T1000 (cell line): ENCODE measurements around the gene HYAL3.
A peak's percentile ranks its signal among the peaks of the same experiment; 100 is the strongest.

Source experiments
- DNase-seq: peaks from one replicate; lab custom pipeline; 2025; ENCODE audit warnings: mixed read lengths; lab: John Stamatoyannopoulos, UW

The HYAL3 gene

GRCh38 chr3:50327943-50328691 lies 28.9 kb upstream of the HYAL3 start, which contains the start of gene TUSC2:
Gene TUSC2 (minus strand): TSS chr3:50328223. CDS start chr3:50328099, 124 bp downstream.
- peak; percentile 94 for DNase-seq

GRCh38 chr3:50327129-50327528 lies 27.9 kb upstream of the HYAL3 start:
- no peak for DNase-seq

GRCh38 chr3:50326182-50326541 lies 27.0 kb upstream of the HYAL3 start:
- no peak for DNase-seq

GRCh38 chr3:50325497-50326181 lies 26.4 kb upstream of the HYAL3 start:
- DNase-seq = no peak

GRCh38 chr3:50325113-50325480 lies 25.9 kb upstream of the HYAL3 start:
- no peak for DNase-seq

- peak; percentile 47 for DNase-seq
Measured at GRCh38 chr3:50324351-50325112, 25.3 kb upstream of the HYAL3 start.

GRCh38 chr3:50323614-50324199 lies 24.5 kb upstream of the HYAL3 start:
- DNase-seq = no peak

GRCh38 chr3:50323092-50323600 lies 23.9 kb upstream of the HYAL3 start:
- DNase-seq = no peak

GRCh38 chr3:50322386-50323091 lies 23.3 kb upstream of the HYAL3 start, which contains the start of gene HYAL2:
Gene HYAL2 (minus strand): TSS chr3:50322745. CDS start chr3:50320489, 2,256 bp downstream.
- no peak for DNase-seq

- DNase-seq = no peak
Measured at GRCh38 chr3:50322115-50322385, 22.8 kb upstream of the HYAL3 start.

GRCh38 chr3:50321336-50322114 lies 22.3 kb upstream of the HYAL3 start:
- peak; percentile 87 for DNase-seq

- DNase-seq = peak; percentile 73
Measured at GRCh38 chr3:50320853-50321335, 21.7 kb upstream of the HYAL3 start.

GRCh38 chr3:50319894-50320625 lies 20.9 kb upstream of the HYAL3 start:
- no peak for DNase-seq

- no peak for DNase-seq
Measured at GRCh38 chr3:50319181-50319893, 20.1 kb upstream of the HYAL3 start.

GRCh38 chr3:50318615-50319014 lies 19.4 kb upstream of the HYAL3 start:
- DNase-seq = no peak

- DNase-seq = no peak
Measured at GRCh38 chr3:50318163-50318562, 19.0 kb upstream of the HYAL3 start.

GRCh38 chr3:50317300-50317699 lies 18.1 kb upstream of the HYAL3 start:
- no peak for DNase-seq

GRCh38 chr3:50316657-50317242 lies 17.5 kb upstream of the HYAL3 start:
- peak; percentile 38 for DNase-seq

GRCh38 chr3:50314816-50315215 lies 15.6 kb upstream of the HYAL3 start:
- no peak for DNase-seq
